Keratinocyte (primary cell): ENCODE results near the gene PACSIN2.

Experiments
- CTCF ChIP-seq, 3 experiments: IDR thresholded peaks in 1 of 3; conservative IDR thresholded peaks in 1 of 3; optimal IDR thresholded peaks in 1 of 3; 2 replicates in 2 of 3; 3 replicates in 1 of 3; pipeline versions ENCODE3 to v1.5.1; 2011; ENCODE audit warnings: low read length in 3 of 3, mild to moderate bottlenecking in 3 of 3, moderate library complexity in 2 of 3, control low read depth in 1 of 3, inconsistent platforms in 1 of 3; ENCODE audit not compliant: insufficient read depth in 2 of 3; ENCODE audit errors: extremely low read depth in 1 of 3
- EZH2 ChIP-seq: IDR thresholded peaks from one replicate; pipeline ENCODE4 v1.6.1; 2012; ENCODE audit warnings: inconsistent platforms, mild to moderate bottlenecking, low read length, moderate library complexity

- TF ChIP-seq EZH2, result no peak
- TF ChIP-seq CTCF (optimal IDR thresholded peaks at IDR 0.05 in 1 of 3, IDR thresholded peaks at IDR 0.05 in 1 of 3, conservative IDR thresholded peaks at IDR 0.05 in 1 of 3; ENCODE audit: extremely low read depth in 1 of 3, insufficient read depth in 2 of 3, low read length in 3 of 3), result no peak
These were observed 193.6 kb downstream of the PACSIN2 start for GRCh38 chr22:42821386-42821785.
